ENCODE data around the gene SGPL1.
"Not testable (repeated sequence)": the region's sequence is repeated elsewhere in the genome, so short reads cannot be mapped to it uniquely, and the experiment has no call there.

The SGPL1 gene, protein sequence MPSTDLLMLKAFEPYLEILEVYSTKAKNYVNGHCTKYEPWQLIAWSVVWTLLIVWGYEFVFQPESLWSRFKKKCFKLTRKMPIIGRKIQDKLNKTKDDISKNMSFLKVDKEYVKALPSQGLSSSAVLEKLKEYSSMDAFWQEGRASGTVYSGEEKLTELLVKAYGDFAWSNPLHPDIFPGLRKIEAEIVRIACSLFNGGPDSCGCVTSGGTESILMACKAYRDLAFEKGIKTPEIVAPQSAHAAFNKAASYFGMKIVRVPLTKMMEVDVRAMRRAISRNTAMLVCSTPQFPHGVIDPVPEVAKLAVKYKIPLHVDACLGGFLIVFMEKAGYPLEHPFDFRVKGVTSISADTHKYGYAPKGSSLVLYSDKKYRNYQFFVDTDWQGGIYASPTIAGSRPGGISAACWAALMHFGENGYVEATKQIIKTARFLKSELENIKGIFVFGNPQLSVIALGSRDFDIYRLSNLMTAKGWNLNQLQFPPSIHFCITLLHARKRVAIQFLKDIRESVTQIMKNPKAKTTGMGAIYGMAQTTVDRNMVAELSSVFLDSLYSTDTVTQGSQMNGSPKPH

DNA sequence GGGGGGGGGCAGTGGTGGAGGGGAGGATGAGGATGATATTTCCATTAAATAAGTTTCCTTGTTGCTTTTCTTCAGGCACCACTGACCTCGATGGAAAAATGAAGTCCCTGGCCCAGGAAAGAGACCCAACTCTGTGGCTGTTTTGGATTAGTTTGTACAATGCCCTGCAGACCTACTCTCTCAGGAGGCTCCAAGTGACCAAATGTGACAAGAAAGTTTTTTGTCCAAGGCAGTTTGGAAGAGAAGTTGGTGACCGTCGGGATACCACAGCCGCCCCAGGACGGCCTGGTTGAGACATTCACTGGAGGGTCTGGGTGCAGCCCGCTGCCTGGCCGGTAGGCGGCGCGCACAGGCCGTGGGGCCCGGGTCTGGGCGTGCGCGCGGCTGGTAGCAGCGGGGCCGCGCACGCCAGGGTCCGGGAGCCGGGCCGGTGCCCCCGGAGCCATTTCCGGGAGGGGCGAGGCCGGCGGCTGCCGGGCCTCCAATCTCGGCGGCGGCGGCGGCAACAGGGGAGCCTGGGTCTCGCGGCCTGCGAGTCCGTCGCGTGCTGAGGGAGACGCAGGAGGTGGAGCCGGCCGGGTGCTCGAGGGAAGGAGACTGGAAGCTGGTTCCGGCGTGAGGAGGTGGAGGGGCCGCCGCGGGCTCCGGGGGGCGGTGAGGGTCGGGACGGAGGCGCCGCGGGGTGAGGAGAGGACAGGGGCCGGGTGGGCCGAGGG lies at the start of gene SGPL1:
Gene SGPL1, plus strand, starts transcription at position 445 of the 716 bp plus-strand sequence. CDS start 906 bp downstream, outside the sequence.
- Histone ChIP-seq H3K27me3 (ENCODE audit: control insufficient read depth, insufficient read depth, low read length) (no peaks in the 10 kb centered on the region), H3K36me3 (ENCODE audit: control insufficient read depth, insufficient read depth, low read length) (peaks cover 25% of the 10 kb centered on the region), H3K4me3 (ENCODE audit: low read depth, low read length) (peak within 1 kb of the TSS; percentile 80), H3K27ac (ENCODE audit: low read depth, low read length) (peak within 1 kb of the TSS; percentile 91), H3K9me3 (ENCODE audit: control insufficient read depth, insufficient read depth, low read length) (no peaks in the 10 kb centered on the region), H3K4me1 (ENCODE audit: control insufficient read depth, insufficient read depth, low read length) (peaks cover 6% of the 10 kb centered on the region), H3K9ac (ENCODE audit: low read depth, low read length) (peak within 1 kb of the TSS; percentile 67)

DNA sequence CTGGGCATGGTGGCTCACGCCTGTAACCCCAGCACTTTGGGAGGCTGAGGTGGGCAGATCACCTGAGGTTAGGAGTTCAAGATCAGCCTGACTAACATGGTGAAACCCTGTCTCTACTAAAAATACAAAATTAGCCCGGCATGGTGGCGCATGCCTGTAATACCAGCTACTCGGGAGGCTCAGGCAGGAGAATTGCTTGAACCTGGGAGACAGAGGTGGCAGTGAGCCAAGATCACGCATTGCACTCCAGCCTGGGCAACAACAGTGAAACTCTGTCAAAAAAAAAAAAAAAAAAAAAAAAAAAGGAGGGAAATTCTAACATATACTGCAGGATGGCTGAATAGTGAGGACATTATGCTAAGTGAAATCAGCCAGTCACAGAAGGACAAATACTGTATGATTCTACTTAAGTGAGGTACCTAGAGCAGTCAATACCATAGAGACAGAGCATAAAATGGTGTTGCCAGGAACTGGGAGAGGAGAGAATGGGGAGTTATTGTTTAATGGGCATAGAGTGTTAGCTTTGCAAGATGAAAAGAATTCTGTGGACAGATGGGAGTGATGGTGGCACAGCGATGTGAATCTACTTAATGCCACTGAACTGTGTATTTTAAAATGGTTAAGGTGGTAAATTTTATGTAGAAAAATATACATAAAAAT lies 47.6 kb upstream of the SGPL1 start:
- H3K9ac ChIP-seq (ENCODE audit: low read depth, low read length); H3K4me3 ChIP-seq (ENCODE audit: low read depth, low read length); H3K27ac ChIP-seq (ENCODE audit: low read depth, low read length); H3K36me3 ChIP-seq (ENCODE audit: control insufficient read depth, insufficient read depth, low read length); H3K27me3 ChIP-seq (ENCODE audit: control insufficient read depth, insufficient read depth, low read length); H3K4me1 ChIP-seq (ENCODE audit: control insufficient read depth, insufficient read depth, low read length); H3K9me3 ChIP-seq (ENCODE audit: control insufficient read depth, insufficient read depth, low read length): not testable (repeated sequence)

DNA sequence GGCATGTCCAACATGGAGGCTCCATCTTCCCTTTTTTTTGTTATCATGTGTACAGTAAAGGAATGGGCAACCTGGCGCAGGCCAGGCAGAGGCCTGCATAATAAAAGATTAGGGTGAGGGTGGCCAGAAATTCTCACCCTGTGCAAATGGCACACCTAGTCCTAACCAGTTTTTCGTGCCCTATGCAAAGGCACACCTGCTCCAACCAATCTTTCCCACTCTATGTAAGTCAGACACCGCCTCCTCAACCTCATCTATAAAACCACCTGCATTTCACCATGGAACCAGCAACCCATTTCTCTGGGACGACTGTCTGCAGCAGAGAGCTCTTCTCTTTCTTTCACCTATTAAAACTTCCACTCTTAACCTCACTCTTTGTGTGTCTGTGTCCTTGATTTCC lies 46.6 kb upstream of the SGPL1 start:
- no peaks in the 10 kb centered on the region for H3K4me1 ChIP-seq (ENCODE audit: control insufficient read depth, insufficient read depth, low read length)
- H3K4me3 ChIP-seq (ENCODE audit: low read depth, low read length), result no peak overlapping the region
- H3K9me3 ChIP-seq (ENCODE audit: control insufficient read depth, insufficient read depth, low read length), result peaks cover 10% of the 10 kb centered on the region
- H3K27ac ChIP-seq (ENCODE audit: low read depth, low read length), result no peak overlapping the region
- H3K36me3 ChIP-seq (ENCODE audit: control insufficient read depth, insufficient read depth, low read length), result no peaks in the 10 kb centered on the region
- no peak overlapping the region for H3K9ac ChIP-seq (ENCODE audit: low read depth, low read length)
- H3K27me3 ChIP-seq (ENCODE audit: control insufficient read depth, insufficient read depth, low read length), result no peaks in the 10 kb centered on the region

DNA sequence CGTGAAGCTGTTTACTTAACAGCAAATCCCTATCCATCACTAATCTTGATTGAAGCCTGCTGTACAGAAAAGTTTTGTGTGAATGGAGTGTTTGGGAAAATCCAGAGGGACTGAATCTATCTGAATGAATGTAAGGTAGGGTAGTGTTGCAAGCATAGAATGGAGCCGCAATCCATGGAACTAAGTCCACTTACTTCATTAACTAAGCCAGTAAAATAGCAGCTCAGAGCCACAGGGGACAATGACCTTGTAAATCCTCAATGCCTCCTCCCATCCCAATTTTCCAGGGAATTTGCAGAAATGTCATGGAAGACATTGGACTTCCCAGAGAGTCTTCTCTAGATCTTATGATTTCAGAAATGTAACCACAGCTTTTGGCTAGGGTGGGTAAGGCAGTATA lies 45.7 kb upstream of the SGPL1 start:
- Histone ChIP-seq H3K36me3 (ENCODE audit: control insufficient read depth, insufficient read depth, low read length) (no peaks in the 10 kb centered on the region), H3K27ac (ENCODE audit: low read depth, low read length) (no peak overlapping the region), H3K27me3 (ENCODE audit: control insufficient read depth, insufficient read depth, low read length) (no peaks in the 10 kb centered on the region), H3K9ac (ENCODE audit: low read depth, low read length) (no peak overlapping the region), H3K9me3 (ENCODE audit: control insufficient read depth, insufficient read depth, low read length) (peaks cover 10% of the 10 kb centered on the region), H3K4me3 (ENCODE audit: low read depth, low read length) (no peak overlapping the region), H3K4me1 (ENCODE audit: control insufficient read depth, insufficient read depth, low read length) (no peaks in the 10 kb centered on the region)

DNA sequence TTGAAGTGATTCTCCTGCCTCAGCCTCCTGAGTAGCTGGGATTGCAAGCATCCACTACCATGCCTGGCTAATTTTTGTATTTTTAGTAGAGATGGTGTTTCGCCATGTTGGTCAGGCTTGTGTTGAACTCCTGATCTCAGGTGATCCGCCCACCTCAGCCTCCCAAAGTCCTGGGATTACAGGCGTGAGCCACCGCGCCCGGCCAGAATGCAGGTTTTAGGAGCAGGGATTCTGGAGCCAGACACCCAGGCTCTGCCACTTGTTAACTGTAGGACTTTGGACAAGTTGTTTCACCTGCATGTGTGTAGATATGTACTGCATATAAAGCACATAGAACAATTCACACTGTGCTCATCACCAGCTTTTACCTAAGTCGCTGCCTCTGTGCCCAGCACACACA lies 45.2 kb upstream of the SGPL1 start:
- H3K4me1 ChIP-seq (ENCODE audit: control insufficient read depth, insufficient read depth, low read length); H3K9me3 ChIP-seq (ENCODE audit: control insufficient read depth, insufficient read depth, low read length); H3K27me3 ChIP-seq (ENCODE audit: control insufficient read depth, insufficient read depth, low read length); H3K36me3 ChIP-seq (ENCODE audit: control insufficient read depth, insufficient read depth, low read length); H3K4me3 ChIP-seq (ENCODE audit: low read depth, low read length); H3K9ac ChIP-seq (ENCODE audit: low read depth, low read length); H3K27ac ChIP-seq (ENCODE audit: low read depth, low read length): not testable (repeated sequence)

DNA sequence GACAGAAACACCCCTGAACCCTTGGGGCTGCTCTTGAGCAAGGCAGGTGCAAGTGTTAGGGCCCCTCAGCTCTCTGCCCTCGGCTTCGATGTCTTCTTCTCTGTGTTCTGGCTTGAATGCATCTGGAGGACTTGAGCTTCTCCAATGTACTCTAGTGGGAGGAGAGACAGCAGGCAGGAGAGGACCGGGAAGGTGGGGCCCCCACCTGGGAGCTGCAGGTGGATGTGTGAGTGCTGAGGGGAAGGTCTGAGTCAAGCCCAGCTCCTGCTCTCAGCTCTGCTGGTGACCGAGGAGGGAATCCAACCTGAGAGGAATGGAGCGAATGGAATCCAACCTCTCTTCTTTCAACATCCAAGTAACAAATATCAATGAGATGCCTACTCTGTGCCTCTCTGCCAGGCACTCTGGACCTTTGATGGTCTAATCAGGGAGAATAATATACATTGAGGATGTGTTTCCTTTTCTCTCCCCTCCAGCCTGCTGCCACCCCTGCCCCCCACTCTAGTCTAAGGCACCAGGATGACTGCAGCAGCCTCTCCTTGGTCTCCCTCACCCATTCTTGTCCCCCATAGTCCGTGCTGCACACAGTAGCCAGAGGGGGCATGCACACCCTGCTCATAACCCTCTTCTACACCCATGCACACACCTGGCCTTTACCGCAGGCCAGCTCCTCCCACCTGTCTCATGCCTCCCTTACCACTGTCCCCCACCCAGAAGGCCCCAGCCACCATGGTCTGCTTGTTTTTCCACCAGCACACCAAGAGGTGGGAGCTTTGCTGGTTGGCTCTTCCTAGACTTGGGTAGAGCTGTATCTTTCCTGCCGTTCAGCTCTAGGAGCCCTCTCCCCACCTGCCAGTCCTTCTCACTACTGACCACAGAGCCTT lies 44.2 kb upstream of the SGPL1 start:
- Histone ChIP-seq H3K4me1 (ENCODE audit: control insufficient read depth, insufficient read depth, low read length) (no peaks in the 10 kb centered on the region), H3K27me3 (ENCODE audit: control insufficient read depth, insufficient read depth, low read length) (no peaks in the 10 kb centered on the region), H3K27ac (ENCODE audit: low read depth, low read length) (no peak overlapping the region), H3K4me3 (ENCODE audit: low read depth, low read length) (no peak overlapping the region), H3K9ac (ENCODE audit: low read depth, low read length) (no peak overlapping the region), H3K36me3 (ENCODE audit: control insufficient read depth, insufficient read depth, low read length) (no peaks in the 10 kb centered on the region), H3K9me3 (ENCODE audit: control insufficient read depth, insufficient read depth, low read length) (no peaks in the 10 kb centered on the region)

DNA sequence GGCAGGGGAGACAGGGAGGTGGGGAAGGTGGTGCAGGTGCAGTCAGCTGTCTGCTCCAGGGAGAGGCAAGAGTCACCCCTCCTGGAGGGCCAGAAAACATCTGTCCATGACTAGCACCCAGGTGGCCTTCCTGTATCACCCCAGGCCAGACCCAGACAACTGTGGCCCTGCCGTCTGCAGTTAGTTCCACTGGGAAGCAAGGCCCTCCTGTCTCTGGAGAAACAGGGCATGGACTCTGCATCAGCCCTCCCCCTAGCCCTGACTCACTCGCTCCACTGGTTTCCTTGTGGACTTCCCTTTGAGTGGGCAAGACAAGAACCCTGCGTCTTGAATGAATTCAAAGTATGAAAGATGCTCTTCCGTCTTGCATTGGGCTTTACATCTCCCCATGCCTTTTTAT lies 43.1 kb upstream of the SGPL1 start:
- H3K4me3 ChIP-seq (ENCODE audit: low read depth, low read length), result no peak overlapping the region
- no peaks in the 10 kb centered on the region for H3K9me3 ChIP-seq (ENCODE audit: control insufficient read depth, insufficient read depth, low read length)
- H3K9ac ChIP-seq (ENCODE audit: low read depth, low read length), result no peak overlapping the region
- no peaks in the 10 kb centered on the region for H3K27me3 ChIP-seq (ENCODE audit: control insufficient read depth, insufficient read depth, low read length)
- no peaks in the 10 kb centered on the region for H3K36me3 ChIP-seq (ENCODE audit: control insufficient read depth, insufficient read depth, low read length)
- H3K27ac ChIP-seq (ENCODE audit: low read depth, low read length), result no peak overlapping the region
- no peaks in the 10 kb centered on the region for H3K4me1 ChIP-seq (ENCODE audit: control insufficient read depth, insufficient read depth, low read length)

DNA sequence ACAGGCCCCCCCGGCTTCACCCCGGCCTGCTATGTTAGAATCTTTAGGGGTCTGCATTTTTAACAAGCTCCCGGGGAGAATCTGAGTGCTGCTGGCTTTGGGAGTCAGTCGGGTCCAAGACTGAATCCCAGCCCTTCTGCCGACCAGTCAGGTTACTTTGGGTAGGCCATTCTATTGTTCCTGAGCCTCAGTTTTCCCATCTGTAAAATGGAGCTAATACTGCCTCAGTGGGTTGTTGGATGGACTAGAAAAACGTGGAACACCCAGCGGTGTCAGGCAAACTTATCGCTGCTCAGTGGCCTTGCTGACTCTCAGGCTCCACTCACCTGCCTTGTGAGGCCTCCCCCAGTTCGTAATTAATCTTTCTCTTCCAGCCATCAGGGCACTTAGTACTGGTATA lies 42.3 kb upstream of the SGPL1 start:
- no peak overlapping the region for H3K4me3 ChIP-seq (ENCODE audit: low read depth, low read length)
- no peaks in the 10 kb centered on the region for H3K9me3 ChIP-seq (ENCODE audit: control insufficient read depth, insufficient read depth, low read length)
- H3K36me3 ChIP-seq (ENCODE audit: control insufficient read depth, insufficient read depth, low read length), result no peaks in the 10 kb centered on the region
- H3K4me1 ChIP-seq (ENCODE audit: control insufficient read depth, insufficient read depth, low read length), result no peaks in the 10 kb centered on the region
- H3K9ac ChIP-seq (ENCODE audit: low read depth, low read length), result no peak overlapping the region
- no peak overlapping the region for H3K27ac ChIP-seq (ENCODE audit: low read depth, low read length)
- H3K27me3 ChIP-seq (ENCODE audit: control insufficient read depth, insufficient read depth, low read length), result no peaks in the 10 kb centered on the region

DNA sequence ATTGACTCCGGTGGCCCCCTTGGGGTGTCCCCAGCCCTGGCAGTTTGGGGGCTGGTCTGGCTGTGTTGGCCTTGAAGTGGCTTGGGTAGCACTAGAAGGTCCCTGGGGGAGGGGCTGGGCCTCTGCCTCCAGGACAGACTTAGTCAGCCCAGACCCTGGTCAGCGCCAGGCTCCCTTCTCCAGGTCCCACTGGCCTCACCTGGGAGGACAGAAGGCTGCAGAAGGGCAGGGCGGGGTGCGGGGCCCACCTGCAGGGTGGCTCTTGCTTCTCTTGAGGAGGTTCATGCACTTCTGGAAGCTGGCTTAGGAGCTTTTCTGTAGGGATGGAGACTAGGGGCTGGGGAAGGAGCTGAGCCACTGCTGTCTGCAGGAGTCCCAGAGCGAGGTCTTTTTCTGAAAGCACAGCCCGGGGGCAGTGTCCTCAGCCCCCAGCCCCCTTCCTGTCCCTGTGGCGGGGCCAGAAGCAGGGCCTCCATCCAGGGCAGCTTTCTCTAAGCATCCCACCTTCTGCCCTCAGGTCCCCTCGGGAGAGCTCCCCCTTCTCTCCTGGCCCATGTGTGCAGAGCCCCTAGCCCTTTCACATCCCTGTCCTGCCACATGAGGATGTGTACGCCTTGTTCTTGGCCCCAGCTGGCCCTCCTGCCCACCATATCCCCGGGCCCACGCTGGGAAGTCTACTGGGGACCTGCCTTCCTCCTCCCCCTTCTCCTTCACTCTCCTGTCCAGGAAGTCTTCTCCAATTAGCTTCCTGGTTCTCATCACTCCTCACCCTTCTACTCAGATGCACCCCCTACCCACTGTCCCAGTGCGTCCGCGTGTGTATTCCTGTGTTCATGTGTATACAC lies 41.6 kb upstream of the SGPL1 start:
- no peaks in the 10 kb centered on the region for H3K9me3 ChIP-seq (ENCODE audit: control insufficient read depth, insufficient read depth, low read length)
- H3K27me3 ChIP-seq (ENCODE audit: control insufficient read depth, insufficient read depth, low read length), result no peaks in the 10 kb centered on the region
- no peak overlapping the region for H3K4me3 ChIP-seq (ENCODE audit: low read depth, low read length)
- no peak overlapping the region for H3K27ac ChIP-seq (ENCODE audit: low read depth, low read length)
- H3K4me1 ChIP-seq (ENCODE audit: control insufficient read depth, insufficient read depth, low read length), result no peaks in the 10 kb centered on the region
- no peak overlapping the region for H3K9ac ChIP-seq (ENCODE audit: low read depth, low read length)
- no peaks in the 10 kb centered on the region for H3K36me3 ChIP-seq (ENCODE audit: control insufficient read depth, insufficient read depth, low read length)

Measured in HUES48 (cell line).